GM12878 (cell line): Measurements from ENCODE around the gene MAPK8IP3.

Experiments used
- CTCF ChIP-seq, 3 experiments: IDR thresholded peaks in 2 of 3; conservative IDR thresholded peaks in 1 of 3; 2 replicates each; pipeline ENCODE4 v1.5.1; 2011; ENCODE audit warnings: low read depth in 3 of 3, low read length in 3 of 3, mild to moderate bottlenecking in 3 of 3, control low read depth in 2 of 3, moderate library complexity in 2 of 3, inconsistent platforms in 1 of 3, mixed read lengths in 1 of 3; ENCODE audit not compliant: control insufficient read depth in 2 of 3, insufficient read depth in 1 of 3; ENCODE audit errors: extremely low read depth in 1 of 3
- ETV6 ChIP-seq, 2 experiments: fragments of 450-650 bp in 1 of 2; IDR thresholded peaks in 1 of 2; conservative IDR thresholded peaks in 1 of 2; 2 replicates each; pipeline ENCODE4 v1.6.1; 2014; ENCODE audit warnings: antibody characterized with exemption in 1 of 2, borderline replicate concordance in 1 of 2, low read depth in 1 of 2, mild to moderate bottlenecking in 1 of 2, moderate library complexity in 1 of 2
- GABPA ChIP-seq: IDR thresholded peaks from 2 replicates; pipeline ENCODE4 v1.6.1; 2014; ENCODE audit warnings: antibody characterized with exemption, low read depth, mild to moderate bottlenecking, inconsistent platforms
- JUND ChIP-seq: IDR thresholded peaks from 2 replicates; pipeline ENCODE4 v1.6.1; 2012; ENCODE audit warnings: low read depth, mild to moderate bottlenecking, low read length, improper control_type of control experiment, moderate library complexity
- MYC ChIP-seq: IDR thresholded peaks from 2 replicates; pipeline ENCODE4 v1.6.1; 2011; ENCODE audit warnings: mild to moderate bottlenecking, low read length, moderate library complexity, inconsistent platforms; ENCODE audit not compliant: insufficient read depth, insufficient replicate concordance, insufficient read length, severe bottlenecking
- POLR2A ChIP-seq: IDR thresholded peaks from 2 replicates; pipeline ENCODE4 v1.6.1; 2011; ENCODE audit warnings: low read depth, mild to moderate bottlenecking, low read length
- POLR2AphosphoS5 ChIP-seq: IDR thresholded peaks from 2 replicates; pipeline ENCODE4 v1.6.1; 2011; ENCODE audit warnings: mild to moderate bottlenecking, low read length, inconsistent platforms
- RAD21 ChIP-seq: IDR thresholded peaks from 2 replicates; pipeline ENCODE4 v1.6.1; 2011; ENCODE audit warnings: mild to moderate bottlenecking, low read depth, low read length, moderate library complexity; ENCODE audit not compliant: insufficient read depth
- RB1 ChIP-seq: fragments of 450-650 bp; formaldehyde crosslinking; IDR thresholded peaks from 2 replicates; pipeline ENCODE4 v1.6.1; 2017; ENCODE audit warnings: mild to moderate bottlenecking, borderline replicate concordance
- SUPT20H ChIP-seq: IDR thresholded peaks from 2 replicates; pipeline ENCODE4 v1.6.1; 2011; ENCODE audit warnings: low read depth, mild to moderate bottlenecking, low read length, moderate library complexity, borderline replicate concordance; ENCODE audit not compliant: control insufficient read depth
- SUZ12 ChIP-seq: fragments of 200-600 bp; sonication (generic); IDR thresholded peaks from one replicate; pipeline ENCODE4 v1.6.1; 2018; ENCODE audit warnings: antibody characterized with exemption, mild to moderate bottlenecking; ENCODE audit not compliant: unreplicated experiment
- TARDBP ChIP-seq: IDR thresholded peaks from 2 replicates; pipeline ENCODE4 v1.6.1; 2016; ENCODE audit warnings: borderline replicate concordance
- YY1 ChIP-seq: IDR thresholded peaks from 2 replicates; pipeline ENCODE4 v1.6.1; 2011; ENCODE audit warnings: low read depth, mild to moderate bottlenecking, low read length
- ZNF24 ChIP-seq: fragments of 450-650 bp; IDR thresholded peaks from 2 replicates; pipeline ENCODE4 v1.6.1; 2017; ENCODE audit warnings: antibody characterized with exemption, mild to moderate bottlenecking

- no peak for TF ChIP-seq ETV6 (conservative IDR thresholded peaks at IDR 0.05 in 1 of 2, IDR thresholded peaks at IDR 0.05 in 1 of 2; ENCODE audit: borderline replicate concordance in 1 of 2, low read depth in 1 of 2)
- TF ChIP-seq TARDBP, result no peak
- TF ChIP-seq POLR2AphosphoS5, result no peak
- TF ChIP-seq CTCF (IDR thresholded peaks at IDR 0.05 in 2 of 3, conservative IDR thresholded peaks at IDR 0.05 in 1 of 3; ENCODE audit: control insufficient read depth in 2 of 3, extremely low read depth in 1 of 3, insufficient read depth in 1 of 3, low read depth in 3 of 3, low read length in 3 of 3), result no peak
- TF ChIP-seq GABPA, result no peak
- no peak for TF ChIP-seq MYC
- TF ChIP-seq RAD21, result no peak
- no peak for TF ChIP-seq SUPT20H
- no peak for TF ChIP-seq YY1
- no peak for TF ChIP-seq POLR2A
- TF ChIP-seq ZNF24, result peak; percentile 60; the same call in 1 of the 2 replicates
- TF ChIP-seq JUND, result no peak
- TF ChIP-seq SUZ12, result no peak
- TF ChIP-seq RB1, result no peak
Measured at GRCh38 chr16:1707193-1707790, 1.3 kb downstream of the MAPK8IP3 start.
